HG02981 (cell line): ENCODE measurements around the gene DSTN.

ENCODE experiments used
- ATAC-seq: cut with Tn5 transposase; IDR thresholded peaks from one replicate; pipeline ENCODE4 v1.9.1; 2021; ENCODE audit warnings: mild to moderate bottlenecking, moderate library complexity; ENCODE audit not compliant: unreplicated experiment

DSTN gene

GRCh38 chr20:17636523-17637412 is 66.9 kb downstream of the DSTN start:
- no peak for ATAC-seq

- no peak for ATAC-seq
Observed at GRCh38 chr20:17637413-17637780, 67.5 kb downstream of the DSTN start.

GRCh38 chr20:17637985-17638640 is 68.2 kb downstream of the DSTN start:
- ATAC-seq: no peak

- no peak for ATAC-seq
Observed at GRCh38 chr20:17638835-17639407, 69.0 kb downstream of the DSTN start.

- ATAC-seq: no peak
Observed at GRCh38 chr20:17640146-17640874, 70.4 kb downstream of the DSTN start.

- ATAC-seq: no peak
Observed at GRCh38 chr20:17640875-17641378, 71.1 kb downstream of the DSTN start.

GRCh38 chr20:17641520-17641964 is 71.7 kb downstream of the DSTN start:
- no peak for ATAC-seq

- no peak for ATAC-seq
Observed at GRCh38 chr20:17641993-17642392, 72.1 kb downstream of the DSTN start.

GRCh38 chr20:17642404-17643269 is 72.8 kb downstream of the DSTN start:
- ATAC-seq: no peak

- ATAC-seq: no peak
Observed at GRCh38 chr20:17643531-17644188, 73.8 kb downstream of the DSTN start.

GRCh38 chr20:17644451-17644850 is 74.6 kb downstream of the DSTN start:
- ATAC-seq: no peak

GRCh38 chr20:17645010-17645409 is 75.1 kb downstream of the DSTN start:
- no peak for ATAC-seq

- ATAC-seq: no peak
Observed at GRCh38 chr20:17645546-17646208, 75.8 kb downstream of the DSTN start.

GRCh38 chr20:17646209-17646960 is 76.5 kb downstream of the DSTN start:
- ATAC-seq: no peak

- no peak for ATAC-seq
Observed at GRCh38 chr20:17646961-17647301, 77.1 kb downstream of the DSTN start.

- ATAC-seq: no peak
Observed at GRCh38 chr20:17647391-17648314, 77.8 kb downstream of the DSTN start.

- no peak for ATAC-seq
Observed at GRCh38 chr20:17648315-17648646, 78.4 kb downstream of the DSTN start.
